ENCODE measurements around the gene DUSP22. TPM values are rescaled to one million over a fixed set of nuclear protein-coding genes. Genes with fewer than 3 reads are reported as not detected.

The DUSP22 gene
- total RNA-seq, 1 donor from 2014 or later = 61.2 TPM

- Histone ChIP-seq H3K4me1 (peaks cover 6% of the 10 kb centered on the region), H3K27ac (no peak overlapping the region), H3K27me3 (no peaks in the 10 kb centered on the region), H3K36me3 (no peaks in the 10 kb centered on the region), H3K9me3 (no peaks in the 10 kb centered on the region), H3K4me3 (no peak overlapping the region)
- intact Hi-C loops (cut with DNase I) = no loop called here
- DNase-seq = peak; percentile 65
- TF ChIP-seq CTCF (IDR thresholded peaks at IDR 0.05) = no peak
- ATAC-seq = peak; percentile 6
These were observed 14.4 kb downstream of the DUSP22 start for GRCh38 chr6:306641-307061.

- Histone ChIP-seq H3K9me3 (no peaks in the 10 kb centered on the region), H3K4me1 (peaks cover 6% of the 10 kb centered on the region), H3K27me3 (no peaks in the 10 kb centered on the region), H3K36me3 (no peaks in the 10 kb centered on the region), H3K4me3 (no peak overlapping the region), H3K27ac (no peak overlapping the region)
- peak; percentile 66 for DNase-seq
- intact Hi-C loops (cut with DNase I) = no loop called here
- TF ChIP-seq CTCF (IDR thresholded peaks at IDR 0.05) = no peak
- peak; percentile 20 for ATAC-seq
These were observed 15.0 kb downstream of the DUSP22 start for GRCh38 chr6:307065-307814.

- ATAC-seq (no peak), DNase-seq (peak; percentile 66)
- Histone ChIP-seq H3K9me3 (no peaks in the 10 kb centered on the region), H3K36me3 (no peaks in the 10 kb centered on the region), H3K4me1 (peaks cover 6% of the 10 kb centered on the region), H3K4me3 (no peak overlapping the region), H3K27ac (no peak overlapping the region), H3K27me3 (no peaks in the 10 kb centered on the region)
- intact Hi-C loops (cut with DNase I) = no loop called here
- no peak for TF ChIP-seq CTCF (IDR thresholded peaks at IDR 0.05)
These were observed 15.6 kb downstream of the DUSP22 start for GRCh38 chr6:307874-308273.

- no peak overlapping the region for H3K4me3 ChIP-seq
- H3K36me3 ChIP-seq = no peaks in the 10 kb centered on the region
- H3K27ac ChIP-seq = no peak overlapping the region
- no peak for TF ChIP-seq CTCF (IDR thresholded peaks at IDR 0.05)
- intact Hi-C loops (cut with DNase I) = no loop called here
- peak; percentile 65 for DNase-seq
- no peaks in the 10 kb centered on the region for H3K9me3 ChIP-seq
- peaks cover 10% of the 10 kb centered on the region for H3K4me1 ChIP-seq
- ATAC-seq = no peak
- H3K27me3 ChIP-seq = no peaks in the 10 kb centered on the region
These were observed 16.0 kb downstream of the DUSP22 start for GRCh38 chr6:308307-308706.

GRCh38 chr6:308768-309167 lies 16.5 kb downstream of the DUSP22 start:
- DNase-seq = peak; percentile 60
- H3K36me3 ChIP-seq = no peaks in the 10 kb centered on the region

More at GRCh38 chr6:308768-309167, 16.5 kb downstream of the DUSP22 start:
- no peak overlapping the region for H3K27ac ChIP-seq
- intact Hi-C loops (cut with DNase I) = no loop called here
- H3K27me3 ChIP-seq = no peaks in the 10 kb centered on the region
- TF ChIP-seq CTCF (IDR thresholded peaks at IDR 0.05) = no peak
- no peaks in the 10 kb centered on the region for H3K9me3 ChIP-seq
- H3K4me3 ChIP-seq = no peak overlapping the region
- peaks cover 12% of the 10 kb centered on the region for H3K4me1 ChIP-seq
- ATAC-seq = no peak
